OCI-LY1 (cell line): ENCODE measurements around the gene MAPK8IP1.

Experiments used
- CTCF ChIP-seq: fragments of 200-600 bp; sonication (generic), shearing (Covaris generic); IDR thresholded peaks from 2 replicates; pipeline ENCODE4 v1.5.1; 2017; ENCODE audit warnings: mild to moderate bottlenecking, antibody characterized with exemption, low read length, moderate library complexity, mixed read lengths
- EZH2 ChIP-seq: fragments of 200-600 bp; sonication (generic), shearing (Covaris generic); IDR thresholded peaks from 2 replicates; pipeline ENCODE4 v1.8.0; 2017; ENCODE audit warnings: borderline replicate concordance, mixed run types, mild to moderate bottlenecking, antibody characterized with exemption, low read length, moderate library complexity, mixed read lengths

- no peak for TF ChIP-seq CTCF
- TF ChIP-seq EZH2 = no peak
Measured at GRCh38 chr11:45925550-45925949, 40.1 kb downstream of the MAPK8IP1 start.
